RKO (cell line): ENCODE results near the gene PTPRT.
"Not testable (repeated sequence)": the region's sequence is repeated elsewhere in the genome, so short reads cannot be mapped to it uniquely, and the experiment has no call there.

Source experiments
- DNase-seq: peaks from one replicate; pipeline ENCODE4 v3.0.0-alpha.2; 2016; ENCODE audit warnings: low spot score

Gene PTPRT

GRCh38 chr20:43187476-43188233 is 2.1 kb downstream of the PTPRT start:
- peak; percentile 68 for DNase-seq

DNA sequence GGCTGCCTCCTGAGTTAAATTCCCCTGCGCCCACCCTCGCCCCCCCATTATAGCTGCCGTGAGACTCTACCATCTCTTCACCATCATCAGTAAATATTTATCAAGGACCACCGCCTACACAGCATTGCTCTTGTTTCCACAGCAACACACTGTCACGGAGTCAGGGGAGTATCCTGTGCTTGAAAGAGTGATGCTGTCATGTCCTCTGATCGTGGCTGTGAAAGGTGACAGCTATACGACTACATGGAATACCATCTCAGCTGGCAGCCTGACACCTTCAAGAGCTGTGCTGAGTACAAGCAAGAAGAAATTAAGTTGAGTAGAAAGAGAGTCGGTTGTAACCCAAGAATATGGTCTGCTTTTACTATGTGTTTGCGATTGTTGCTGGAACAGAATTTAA is 3.4 kb downstream of the PTPRT start:
- DNase-seq, result no peak

GRCh38 chr20:43185901-43186300 is 3.8 kb downstream of the PTPRT start:
- DNase-seq, result no peak

GRCh38 chr20:43183536-43184070 is 6.1 kb downstream of the PTPRT start:
- DNase-seq, result no peak

- DNase-seq, result no peak
Measured at GRCh38 chr20:43178080-43178479, 11.6 kb downstream of the PTPRT start.

DNA sequence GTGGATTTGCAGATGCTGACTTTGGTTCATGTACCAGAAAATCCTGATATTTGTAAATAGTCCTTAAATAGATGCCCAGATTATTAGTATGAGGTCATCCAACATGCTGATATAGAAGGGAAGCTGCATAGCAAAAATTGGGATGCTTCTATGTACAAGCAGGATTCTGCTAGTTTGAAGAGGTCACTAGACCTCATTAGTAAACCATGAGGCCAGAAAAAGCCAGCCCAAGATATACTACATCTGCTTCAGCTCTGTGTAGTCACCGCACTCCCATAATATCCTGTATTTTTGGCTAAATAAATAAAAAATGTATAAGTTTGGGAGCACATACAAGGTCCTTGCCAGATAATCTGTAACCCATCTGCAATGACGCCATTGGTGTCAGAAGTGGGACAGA is 13.0 kb downstream of the PTPRT start:
- DNase-seq, result no peak

DNA sequence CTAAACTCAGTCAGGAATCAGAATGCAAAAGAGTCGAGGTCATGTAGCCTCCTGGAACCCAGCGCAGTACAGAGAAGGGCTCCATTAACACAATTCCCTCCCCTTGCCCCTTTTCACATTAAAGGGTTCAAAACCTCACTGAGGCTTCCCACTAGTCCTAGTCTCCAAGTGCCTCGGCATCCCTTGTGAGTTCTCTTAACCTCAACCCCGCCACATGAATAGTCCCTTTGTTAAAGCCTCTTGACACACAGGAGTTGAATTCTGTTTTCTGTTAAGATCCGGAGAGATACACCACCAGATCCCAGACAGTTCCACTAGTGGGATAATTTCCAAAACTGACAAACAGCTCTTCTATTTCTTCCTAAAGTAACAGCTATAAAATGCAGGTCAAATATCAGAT is 17.8 kb downstream of the PTPRT start:
- DNase-seq, result no peak

DNA sequence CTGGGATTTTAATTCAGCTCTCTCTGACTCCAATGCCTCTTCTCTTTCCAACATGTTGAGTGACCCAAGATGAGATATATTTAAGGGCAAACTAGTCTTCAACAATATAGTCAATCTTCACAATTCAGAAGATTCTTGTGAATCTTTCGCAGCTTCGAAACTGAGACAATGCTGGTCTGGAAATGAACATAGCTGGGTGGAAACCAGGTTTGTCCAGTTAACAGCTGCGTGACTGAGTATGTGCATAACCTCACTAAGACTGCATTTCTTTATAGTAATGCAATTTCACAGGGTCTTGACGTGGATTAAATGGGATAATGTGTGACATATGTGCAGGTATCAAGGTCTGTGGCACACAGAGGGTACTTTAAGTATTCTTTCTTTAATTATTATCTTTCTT is 18.9 kb downstream of the PTPRT start:
- DNase-seq, result no peak

GRCh38 chr20:43167615-43168014 is 22.1 kb downstream of the PTPRT start:
- DNase-seq, result no peak

DNA sequence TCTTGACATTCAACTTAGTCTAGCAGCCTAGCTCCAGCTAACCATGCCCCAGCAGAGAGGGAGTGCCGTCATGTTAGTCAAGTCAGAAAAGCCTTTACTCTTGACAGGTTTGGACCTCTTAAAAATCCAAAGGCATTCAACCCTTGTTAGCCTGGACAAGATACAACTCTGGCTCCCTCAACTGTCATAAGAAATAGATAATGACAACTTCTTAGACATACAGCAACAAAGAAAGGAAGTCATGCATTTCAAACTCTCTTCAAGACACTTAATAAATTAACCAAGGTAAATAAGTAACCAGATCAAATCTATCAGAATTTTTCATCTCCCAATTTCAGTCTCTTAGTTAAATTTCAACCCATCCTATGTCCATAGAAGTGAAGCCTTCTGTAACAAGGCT is 22.7 kb downstream of the PTPRT start:
- DNase-seq, result no peak

DNA sequence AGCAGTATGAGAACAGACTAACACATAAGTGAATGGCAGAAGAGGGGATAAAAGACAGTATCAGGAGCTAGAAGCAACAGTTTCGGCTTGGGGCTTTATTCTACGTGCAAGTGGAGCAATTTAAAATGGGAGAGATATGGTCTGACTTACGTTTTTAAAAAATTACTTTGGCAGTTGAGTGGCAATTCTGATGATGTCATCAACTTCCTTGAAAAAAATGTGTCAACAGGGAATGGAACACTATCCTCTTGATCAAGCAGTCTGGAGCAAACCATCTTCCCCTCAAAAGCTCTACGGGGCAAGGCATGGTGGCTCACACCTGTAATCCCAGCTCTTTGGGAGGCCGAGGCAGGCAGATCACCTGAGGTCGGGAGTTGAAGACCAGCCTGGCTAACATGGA is 24.1 kb downstream of the PTPRT start:
- no peak for DNase-seq

GRCh38 chr20:43164736-43165135 is 25.0 kb downstream of the PTPRT start:
- DNase-seq, result not testable (repeated sequence)

- DNase-seq, result no peak
Measured at GRCh38 chr20:43161716-43162115, 28.0 kb downstream of the PTPRT start.

- DNase-seq, result no peak
Measured at GRCh38 chr20:43160941-43161340, 28.8 kb downstream of the PTPRT start.

DNA sequence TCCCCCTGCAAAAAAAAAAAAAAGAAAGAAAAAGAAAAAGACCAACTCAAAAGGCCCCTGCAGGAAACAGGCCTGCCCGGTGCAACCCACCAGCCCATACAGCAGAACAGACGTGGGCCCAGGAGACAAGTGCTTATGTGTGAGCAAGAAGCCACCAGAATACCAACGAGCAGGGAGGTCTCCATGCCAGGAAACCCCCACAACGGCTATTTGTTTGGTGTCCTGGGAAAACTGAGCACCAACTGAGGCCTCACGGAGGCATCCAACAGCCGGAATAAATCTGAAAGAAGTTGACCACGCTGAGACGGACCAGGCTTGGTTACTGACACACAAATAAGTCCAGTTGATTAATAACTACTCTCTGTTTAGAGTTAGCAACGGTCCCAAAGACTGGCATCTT is 29.7 kb downstream of the PTPRT start:
- no peak for DNase-seq

GRCh38 chr20:43155366-43156100 is 34.2 kb downstream of the PTPRT start:
- no peak for DNase-seq

DNA sequence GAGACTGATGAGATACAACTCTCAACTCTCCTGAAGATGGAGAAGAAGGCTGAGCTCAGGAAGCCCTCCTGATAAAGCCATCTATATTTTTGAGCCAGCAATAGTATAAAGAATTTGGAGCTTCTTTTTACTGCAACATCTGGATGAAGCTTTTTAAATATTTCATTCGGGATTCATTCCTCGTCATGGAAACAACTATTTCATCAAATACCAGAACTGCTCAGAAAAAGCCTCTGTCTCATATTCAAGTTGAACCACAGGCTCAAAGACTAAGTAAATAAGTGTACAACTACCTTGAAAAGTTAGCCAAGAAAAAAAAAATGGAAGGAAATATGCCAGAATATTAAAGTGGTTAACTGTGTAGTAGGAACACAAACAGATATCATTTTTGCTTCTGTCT is 37.8 kb downstream of the PTPRT start:
- DNase-seq, result no peak

- no peak for DNase-seq
Measured at GRCh38 chr20:43151256-43151655, 38.5 kb downstream of the PTPRT start.

GRCh38 chr20:43140726-43141125 is 49.0 kb downstream of the PTPRT start:
- no peak for DNase-seq

DNA sequence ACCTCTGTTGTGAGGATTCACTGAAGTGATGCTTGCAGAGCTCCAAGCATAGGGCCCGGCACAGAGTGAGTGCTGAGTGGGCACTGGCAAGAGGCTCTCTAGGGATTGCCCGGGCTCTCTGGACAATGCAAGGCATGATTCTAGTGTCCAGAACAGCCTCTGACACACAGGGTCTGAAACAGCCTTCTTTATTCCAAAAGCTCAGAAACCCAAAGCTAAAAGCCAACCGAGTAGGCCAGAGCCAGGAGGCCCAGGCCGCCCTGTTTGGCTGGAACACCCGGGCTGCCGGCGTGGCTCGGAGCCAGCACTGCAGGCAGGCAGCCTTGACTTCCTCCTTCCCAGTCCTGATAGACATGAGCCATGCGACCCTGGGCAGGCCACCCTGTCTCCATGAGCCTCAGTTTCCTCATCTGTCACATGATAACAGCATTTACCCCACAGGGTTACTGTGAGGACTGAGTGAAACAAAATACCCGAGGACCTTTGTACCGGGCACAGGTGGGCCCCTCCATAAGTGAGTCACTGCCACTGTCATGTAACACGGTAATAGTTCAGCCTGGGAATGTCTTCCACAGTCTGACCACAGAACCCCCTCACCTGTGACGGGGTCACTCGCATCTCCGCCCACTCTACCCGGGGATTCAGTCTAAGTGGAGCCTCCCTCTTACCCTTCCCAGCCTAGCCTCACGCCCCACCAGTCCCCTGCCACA is 51.5 kb downstream of the PTPRT start:
- no peak for DNase-seq

GRCh38 chr20:43137160-43137559 is 52.5 kb downstream of the PTPRT start:
- no peak for DNase-seq

- DNase-seq, result no peak
Measured at GRCh38 chr20:43124241-43124640, 65.5 kb downstream of the PTPRT start.

- no peak for DNase-seq
Measured at GRCh38 chr20:43123180-43123579, 66.5 kb downstream of the PTPRT start.
